Psoas muscle (tissue), 8 donors: ENCODE measurements around the gene TREM2. TPM values are rescaled to one million over a fixed set of nuclear protein-coding genes. Genes with fewer than 3 reads are reported as not detected.

Experiments
- ATAC-seq, 4 donors: fragments of 200-7000 bp; cut with Tn5 transposase; one replicate each; pipeline ENCODE4 v1.9.1; 2020; ENCODE audit warnings: moderate library complexity in 3 of 4, mild to moderate bottlenecking in 2 of 4
- DNase-seq, 2 donors: peaks; one replicate each; pipeline ENCODE4 v3.0.0-alpha.2; 2020
- H3K27ac ChIP-seq: fragments of 200-600 bp; one replicate; pipeline ENCODE4 v1.8.0; 2022
- H3K27me3 ChIP-seq, 3 donors: fragments of 200-600 bp in 1 of 3; one replicate each; pipeline versions ENCODE4 v1.6.1 to v1.8.0; 2013 to 2022; ENCODE audit warnings: low read length in 2 of 3, mild to moderate bottlenecking in 2 of 3, moderate library complexity in 1 of 3; ENCODE audit not compliant: insufficient read depth in 3 of 3
- H3K36me3 ChIP-seq, 2 donors: fragments of 200-600 bp in 1 of 2; one replicate each; pipeline versions ENCODE4 v1.6.1 to v1.8.0; 2013 to 2022; ENCODE audit warnings: low read depth in 1 of 2, mild to moderate bottlenecking in 1 of 2, moderate library complexity in 1 of 2; ENCODE audit not compliant: insufficient read depth in 1 of 2
- H3K4me1 ChIP-seq: fragments of 200-600 bp; one replicate; pipeline ENCODE4 v1.8.0; 2022
- H3K4me3 ChIP-seq: fragments of 200-600 bp; one replicate; pipeline ENCODE4 v1.8.0; 2022; ENCODE audit warnings: mild to moderate bottlenecking
- H3K9me3 ChIP-seq: fragments of 200-600 bp; one replicate; pipeline ENCODE4 v1.8.0; 2022
- WGBS, 3 donors: extraction: QIAGEN DNeasy Blood & Tissue Kit; methylation state at CpG; one replicate each; pipeline versions ENCODE4 v1.1.6 to v1.1.7; 2013; 5-methylcytosine and 5-hydroxymethylcytosine counted together
- intact Hi-C, 2 donors: fragments of 100-400 bp; cut with DNase I; formaldehyde crosslinking; loops; one replicate each; pipeline versions ENCODE4 v1.11.0 to v1.14.2; 2022
- polyA plus RNA-seq, 3 donors: library from polyadenylated mRNA; stranded (reverse); fragments of 200-250 nt; gene quantifications; one replicate each; pipeline ENCODE4 v1.2.3, GENCODE V29; 2013
- total RNA-seq, 4 donors: library from RNA; stranded (reverse); fragmentation: NEBNext Ultra II Directional in 2 of 4; extraction: Animal tissue kit (Norgen Biotek cat#: 25700) in 2 of 4; gene quantifications; one replicate each; pipeline versions ENCODE4 v1.2.1 to v1.2.4, GENCODE V29; 2021 to 2023
- TF ChIP-seq, protein P1 (sequence below): fragments of 200-600 bp; IDR thresholded peaks from one replicate; pipeline ENCODE4 v1.8.0; 2022; ENCODE audit warnings: antibody characterized with exemption
- donor health status: healthy with polysubstance abuse.
- donor health status: DM: no; HTN: no; CAD: no; lungs with moderate emphysema.
- donor health status: Bipolar disorder and iron deficiency.
- donor health status: healthy.
- donor health status: DM: yes; HTN: yes; CAD: no.
- donor health status: DM: no; HTN: no; CAD: no.
- donor health status: DM: no; HTN: no; CAD: no.
- donor health status: DM: yes; HTN: yes; CAD: no.

The TREM2 gene
- total and polyA plus RNA-seq, 7 donors: 0.12 to 0.73 (median 0.40) TPM; not detected in 1

DNA sequence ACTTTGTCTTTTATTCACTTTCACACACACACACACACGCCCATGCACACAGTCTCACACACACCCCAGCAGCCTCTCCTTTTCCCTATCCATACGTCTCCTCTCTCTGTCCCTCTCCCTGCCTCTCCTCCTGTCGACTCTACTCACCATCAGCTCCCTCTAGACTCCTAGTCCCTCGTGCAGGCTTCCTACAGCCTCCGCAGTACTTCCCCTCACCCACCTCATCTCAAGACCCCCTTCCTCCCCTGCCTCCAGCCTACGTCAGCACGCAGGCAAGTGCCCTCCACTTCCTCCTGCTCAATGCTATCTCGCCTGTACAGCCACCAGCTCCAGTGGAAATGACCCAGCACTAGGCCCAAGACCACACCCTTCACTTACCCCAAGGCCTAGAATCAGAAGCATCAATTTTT lies 38.9 kb upstream of the TREM2 start:
- Histone ChIP-seq H3K9me3 (no peaks in the 10 kb centered on the region), H3K4me3 (no peak overlapping the region), H3K27ac (no peak overlapping the region), H3K4me1 (no peaks in the 10 kb centered on the region), H3K36me3 (no peaks in the 10 kb centered on the region), H3K27me3 (no peaks in the 10 kb centered on the region)
- ATAC-seq (no peak), DNase-seq (no peak)
- TF ChIP-seq, protein P1, sequence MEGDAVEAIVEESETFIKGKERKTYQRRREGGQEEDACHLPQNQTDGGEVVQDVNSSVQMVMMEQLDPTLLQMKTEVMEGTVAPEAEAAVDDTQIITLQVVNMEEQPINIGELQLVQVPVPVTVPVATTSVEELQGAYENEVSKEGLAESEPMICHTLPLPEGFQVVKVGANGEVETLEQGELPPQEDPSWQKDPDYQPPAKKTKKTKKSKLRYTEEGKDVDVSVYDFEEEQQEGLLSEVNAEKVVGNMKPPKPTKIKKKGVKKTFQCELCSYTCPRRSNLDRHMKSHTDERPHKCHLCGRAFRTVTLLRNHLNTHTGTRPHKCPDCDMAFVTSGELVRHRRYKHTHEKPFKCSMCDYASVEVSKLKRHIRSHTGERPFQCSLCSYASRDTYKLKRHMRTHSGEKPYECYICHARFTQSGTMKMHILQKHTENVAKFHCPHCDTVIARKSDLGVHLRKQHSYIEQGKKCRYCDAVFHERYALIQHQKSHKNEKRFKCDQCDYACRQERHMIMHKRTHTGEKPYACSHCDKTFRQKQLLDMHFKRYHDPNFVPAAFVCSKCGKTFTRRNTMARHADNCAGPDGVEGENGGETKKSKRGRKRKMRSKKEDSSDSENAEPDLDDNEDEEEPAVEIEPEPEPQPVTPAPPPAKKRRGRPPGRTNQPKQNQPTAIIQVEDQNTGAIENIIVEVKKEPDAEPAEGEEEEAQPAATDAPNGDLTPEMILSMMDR: no peak
- 58 to 65% (median 64%) methylated on average over 8 of the region's 8 CpGs for WGBS, 3 donors
- intact Hi-C loops: no loop called here

DNA sequence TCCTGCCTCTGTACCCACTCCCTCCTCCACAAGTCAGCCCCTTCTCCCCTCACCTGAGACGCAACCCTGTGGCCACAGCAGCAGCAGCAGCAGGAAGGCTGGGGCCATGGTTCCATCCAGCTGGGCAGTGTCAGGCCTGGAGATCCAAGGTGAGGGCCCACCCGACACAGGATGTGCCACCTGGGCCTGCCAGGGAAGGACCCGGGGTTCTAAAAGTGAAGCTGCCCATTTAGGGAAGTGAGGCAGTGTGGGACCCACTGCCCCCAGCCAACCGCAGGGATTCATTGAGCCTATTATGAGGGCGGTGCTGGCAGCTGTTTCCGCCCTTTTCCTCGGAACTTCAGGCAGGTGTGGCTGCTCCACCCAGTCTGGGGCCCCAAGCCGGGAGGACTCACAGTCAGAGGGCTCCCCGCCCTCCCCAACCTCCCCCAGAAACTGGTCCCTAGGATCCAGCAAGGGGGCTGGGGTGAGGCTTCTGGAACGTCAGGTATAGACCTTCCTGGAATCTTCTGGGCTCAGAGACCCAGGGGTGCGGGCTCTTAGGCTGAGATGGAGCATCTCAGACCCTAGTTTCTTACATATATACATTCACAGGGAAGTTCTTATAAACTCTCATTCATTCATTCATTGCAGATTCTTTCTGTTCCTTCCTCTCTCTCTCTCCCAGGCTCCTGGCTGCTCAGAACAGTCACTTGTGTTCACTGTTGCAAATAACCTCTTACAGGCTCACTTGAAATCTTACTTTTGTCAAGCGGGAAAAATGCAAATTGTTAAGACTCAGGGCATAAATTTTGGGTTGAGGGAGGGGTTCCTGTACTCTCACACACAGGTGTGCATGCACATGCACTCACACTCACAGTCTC lies 38.2 kb upstream of the TREM2 start, which contains the start of gene TREML2:
TSS of gene TREML2 (minus strand) at position 249 of the 863 bp plus-strand sequence. CDS start at position 108, 141 bp downstream.
- Histone ChIP-seq H3K9me3 (no peaks in the 10 kb centered on the region), H3K36me3 (no peaks in the 10 kb centered on the region), H3K4me3 (no peak within 1 kb of the TSS), H3K27me3 (no peaks in the 10 kb centered on the region), H3K4me1 (no peaks in the 10 kb centered on the region), H3K27ac (no peak within 1 kb of the TSS)
- intact Hi-C loops: no loop called here
- TF ChIP-seq, protein P1: no peak
- DNase-seq: no peak
- no peak for ATAC-seq
- WGBS, 3 donors: 55 to 74% (median 62%) methylated on average over 12 of the region's 12 CpGs

DNA sequence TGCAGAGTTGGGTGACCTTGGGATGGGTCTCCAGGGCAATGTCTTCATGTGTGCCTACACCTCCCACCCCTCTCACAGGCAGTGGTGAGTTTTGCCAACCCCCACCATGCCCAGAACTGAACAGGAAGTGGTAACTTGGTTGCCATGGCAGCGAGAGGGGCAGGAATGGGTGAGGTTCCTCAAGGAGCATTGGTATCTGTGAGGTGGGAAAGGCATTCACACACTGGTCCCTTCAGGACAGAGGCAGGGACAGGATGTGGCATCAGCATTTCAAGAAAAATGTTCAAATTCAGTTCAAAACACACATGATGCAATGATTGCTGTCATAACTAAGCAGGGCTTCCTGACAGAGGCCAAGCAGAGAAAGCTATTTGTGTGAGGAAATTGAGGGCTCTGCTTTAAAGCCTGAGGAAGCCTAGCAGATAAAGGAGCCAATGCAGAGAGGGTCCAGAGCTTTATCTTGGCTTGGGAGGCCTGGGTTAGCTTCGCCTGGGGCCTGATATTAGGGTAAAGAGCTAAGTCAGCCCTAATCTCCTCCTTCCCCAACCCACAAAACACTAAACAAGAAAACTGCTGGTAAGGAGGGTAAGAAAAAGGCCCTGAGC lies 37.5 kb upstream of the TREM2 start:
- Histone ChIP-seq H3K36me3 (no peaks in the 10 kb centered on the region), H3K9me3 (no peaks in the 10 kb centered on the region), H3K4me3 (no peak overlapping the region), H3K27me3 (peaks cover 0 to 1% (median 0%) of the 10 kb centered on the region in 3 donors), H3K27ac (no peak overlapping the region), H3K4me1 (no peaks in the 10 kb centered on the region)
- DNase-seq (no peak), ATAC-seq (peak in 3 of 4 donors; percentile 24 to 38 (median 37))
- intact Hi-C loops: no loop called here
- TF ChIP-seq, protein P1: no peak
- 70 to 87% (median 80%) methylated on average over 2 of the region's 2 CpGs for WGBS, 3 donors

DNA sequence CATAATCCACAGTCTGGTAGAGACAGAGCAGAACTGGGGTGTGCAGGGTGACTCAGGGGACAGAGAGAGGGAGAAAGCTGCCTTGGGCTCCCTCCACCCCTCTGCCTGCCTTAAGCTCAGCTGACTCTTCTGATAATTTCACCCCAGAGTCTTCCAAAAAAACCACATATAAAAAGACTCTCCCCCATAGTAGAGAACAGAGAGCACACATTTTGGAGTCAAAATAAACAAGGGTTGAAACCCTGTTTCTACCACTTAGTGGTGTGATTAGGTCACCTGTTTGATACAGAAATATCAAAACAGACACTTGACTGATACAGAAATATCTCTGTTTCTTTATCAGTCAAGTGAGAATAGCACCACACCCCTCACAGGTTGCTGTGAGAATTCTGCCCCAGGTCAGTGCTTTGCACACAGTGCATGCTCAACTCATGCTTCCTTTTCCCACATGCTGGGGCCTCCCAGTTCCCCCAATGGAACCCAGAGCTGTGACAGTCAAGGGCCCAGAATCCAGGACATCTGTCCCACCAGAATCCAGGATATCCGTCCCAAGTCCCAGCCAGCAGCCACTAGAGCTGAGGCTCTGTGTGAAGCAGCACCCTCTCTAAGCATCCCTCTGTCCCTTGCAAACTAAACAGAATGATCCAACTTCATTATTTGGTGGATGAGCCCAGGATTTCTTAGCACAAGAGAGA lies 36.8 kb upstream of the TREM2 start:
- H3K4me3 ChIP-seq: no peak overlapping the region
- ATAC-seq (no peak), DNase-seq (no peak)
- H3K27ac ChIP-seq: no peak overlapping the region
- no peaks in the 10 kb centered on the region for H3K9me3 ChIP-seq
- 69 to 81% (median 71%) methylated on average over 1 of the region's 1 CpG for WGBS, 3 donors
- H3K4me1 ChIP-seq: no peaks in the 10 kb centered on the region
- H3K27me3 ChIP-seq: peaks cover 0 to 2% (median 0%) of the 10 kb centered on the region in 3 donors
- no peaks in the 10 kb centered on the region for H3K36me3 ChIP-seq
- TF ChIP-seq, protein P1: no peak
- intact Hi-C loops: no loop called here
